A549 treated with CpdA at 1 μM for 4 hours (cell line): Measurements from ENCODE around the gene AFTPH. TPM values are rescaled to one million over a fixed set of nuclear protein-coding genes. Genes with fewer than 3 reads are reported as not detected.

Experiments
- total RNA-seq: library from RNA; stranded (reverse); fragments of 200-300 nt; extraction: Qiagen RNA extraction; gene quantifications from 5 replicates; pipeline ENCODE4 v1.2.3, GENCODE V29; 2022; ENCODE audit warnings: low read depth

Gene AFTPH, protein sequence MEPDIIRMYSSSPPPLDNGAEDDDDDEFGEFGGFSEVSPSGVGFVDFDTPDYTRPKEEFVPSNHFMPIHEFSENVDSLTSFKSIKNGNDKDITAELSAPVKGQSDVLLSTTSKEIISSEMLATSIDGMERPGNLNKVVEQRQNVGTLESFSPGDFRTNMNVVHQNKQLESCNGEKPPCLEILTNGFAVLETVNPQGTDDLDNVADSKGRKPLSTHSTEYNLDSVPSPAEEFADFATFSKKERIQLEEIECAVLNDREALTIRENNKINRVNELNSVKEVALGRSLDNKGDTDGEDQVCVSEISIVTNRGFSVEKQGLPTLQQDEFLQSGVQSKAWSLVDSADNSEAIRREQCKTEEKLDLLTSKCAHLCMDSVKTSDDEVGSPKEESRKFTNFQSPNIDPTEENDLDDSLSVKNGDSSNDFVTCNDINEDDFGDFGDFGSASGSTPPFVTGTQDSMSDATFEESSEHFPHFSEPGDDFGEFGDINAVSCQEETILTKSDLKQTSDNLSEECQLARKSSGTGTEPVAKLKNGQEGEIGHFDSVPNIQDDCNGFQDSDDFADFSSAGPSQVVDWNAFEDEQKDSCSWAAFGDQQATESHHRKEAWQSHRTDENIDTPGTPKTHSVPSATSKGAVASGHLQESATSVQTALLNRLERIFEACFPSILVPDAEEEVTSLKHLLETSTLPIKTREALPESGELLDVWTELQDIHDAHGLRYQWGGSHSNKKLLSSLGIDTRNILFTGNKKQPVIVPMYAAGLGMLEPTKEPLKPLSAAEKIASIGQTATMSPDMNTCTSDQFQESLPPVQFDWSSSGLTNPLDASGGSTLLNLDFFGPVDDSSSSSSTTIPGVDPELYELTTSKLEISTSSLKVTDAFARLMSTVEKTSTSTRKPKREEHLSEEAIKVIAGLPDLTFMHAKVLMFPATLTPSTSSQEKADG
- 24.0 to 27.4 TPM (median 24.7 TPM) in 5 replicates for total RNA-seq

DNA sequence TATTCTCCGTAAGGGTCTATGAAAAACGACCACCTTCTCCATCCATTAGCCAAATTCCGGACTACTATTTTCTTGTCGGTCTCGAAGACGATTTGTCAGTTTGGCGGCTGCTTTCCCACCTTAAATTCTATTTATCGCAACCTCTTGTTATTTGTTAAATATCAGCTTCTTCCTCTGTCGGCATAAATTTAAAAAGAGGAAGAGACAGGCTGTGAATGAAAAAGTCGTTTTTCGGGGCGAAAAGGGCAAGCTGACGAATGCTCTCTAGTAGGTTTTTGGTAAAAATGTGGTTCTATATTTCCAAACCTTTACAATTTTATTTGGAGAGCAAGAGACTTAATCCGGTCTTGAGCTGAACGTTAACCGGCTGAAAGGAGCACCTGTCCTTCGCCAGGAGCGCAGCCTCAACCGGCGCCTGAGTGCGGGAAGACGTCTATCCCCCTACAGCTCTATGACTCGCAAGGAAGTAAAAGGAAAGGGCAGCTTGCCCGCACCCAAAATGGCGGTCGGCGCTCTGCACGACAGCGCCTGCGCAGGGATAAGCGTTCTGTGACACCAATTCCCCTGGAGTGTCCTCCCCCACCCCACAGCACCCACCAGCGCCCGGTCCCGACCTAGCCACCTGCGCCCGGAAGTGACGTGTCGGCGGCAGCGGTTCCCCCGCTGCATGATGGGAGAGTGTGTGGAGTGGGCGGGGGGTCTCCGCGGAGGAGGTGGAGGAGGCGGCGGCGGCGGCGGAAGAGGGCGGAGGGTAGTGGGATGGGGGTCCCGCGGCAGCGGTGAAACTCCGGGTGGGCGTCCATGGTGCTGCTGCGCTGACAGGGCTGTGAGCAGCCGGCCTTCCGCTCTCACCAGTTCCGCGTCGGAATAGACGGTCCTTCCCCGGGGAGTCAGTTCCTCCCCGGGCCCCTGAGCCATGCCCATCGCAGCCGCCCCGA lies at the start of gene AFTPH:
TSS of gene AFTPH (plus strand) at position 663 of the 938 bp plus-strand sequence. CDS start 27,147 bp downstream, outside the sequence.

Other genes with a start within 250 kb of the AFTPH start
- gene LGALSL, start 70.2 kb upstream of the AFTPH start, total RNA-seq: 9.0 to 12.0 TPM (median 11.2 TPM) in 5 replicates
- 12.0 to 15.7 TPM (median 14.9 TPM) in 5 replicates for gene SERTAD2, start 129.6 kb downstream of the AFTPH start, total RNA-seq